ENCODE results near the gene ACTA1. TPM values are rescaled to one million over a fixed set of nuclear protein-coding genes. Genes with fewer than 3 reads are reported as not detected.
A peak's percentile ranks its signal among the peaks of the same experiment; 100 is the strongest.

ACTA1 gene
- polyA plus RNA-seq, 1 donor (not counting 4 experiments of a cell fraction or from before 2014, with no cell fraction given) = 0.05 TPM

DNA sequence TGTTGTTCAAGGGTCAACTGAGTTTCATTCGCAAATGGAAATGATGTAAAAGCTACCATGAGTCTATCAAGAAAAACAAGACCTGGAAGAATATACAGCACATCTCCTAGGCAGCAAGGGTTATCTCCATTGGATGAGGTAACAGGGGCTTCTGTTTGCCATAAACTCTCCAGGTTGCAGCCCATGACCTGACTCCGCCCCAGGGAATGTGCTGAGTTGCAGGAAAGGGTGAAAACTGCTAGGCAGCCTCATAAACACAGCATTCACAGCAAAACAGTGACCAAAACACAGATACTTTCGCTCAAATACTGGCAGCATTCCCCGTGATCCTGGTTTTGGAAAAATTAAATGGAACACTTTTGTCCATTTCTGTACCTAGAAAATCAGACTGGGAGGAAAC is 20.2 kb upstream of the ACTA1 start:
- Histone ChIP-seq H3K9ac (ENCODE audit: control insufficient read depth, extremely low read depth, insufficient read depth, low read length) (no peak overlapping the region), H3K9me3 (ENCODE audit: control insufficient read depth, low read depth, low read length) (no peaks in the 10 kb centered on the region), H3K79me2 (ENCODE audit: control insufficient read depth, insufficient read depth, low read length) (no peaks in the 10 kb centered on the region), H3K9me1 (ENCODE audit: control insufficient read depth, extremely low read depth, insufficient read depth, low read length) (no peaks in the 10 kb centered on the region), H3K27me3 (ENCODE audit: control insufficient read depth, extremely low read depth, insufficient read depth, low read length) (no peaks in the 10 kb centered on the region), H3K36me3 (ENCODE audit: control insufficient read depth in 2 of 2, extremely low read depth in 1 of 2, insufficient read depth in 2 of 2, low read length in 2 of 2) (peaks cover 4 to 6% of the 10 kb centered on the region in 2 experiments), H3K4me3 (ENCODE audit: control insufficient read depth in 2 of 3, extremely low read depth in 1 of 3, insufficient read depth in 2 of 3, low read depth in 1 of 3, low read length in 3 of 3) (no peak overlapping the region), H3K4me1 (ENCODE audit: control insufficient read depth, extremely low read depth, insufficient read depth, low read length) (no peaks in the 10 kb centered on the region), H2AFZ (ENCODE audit: control insufficient read depth, low read length) (no peak overlapping the region), H3K4me2 (ENCODE audit: control insufficient read depth, extremely low read depth, insufficient read depth, low read depth, low read length) (no peak overlapping the region), H4K20me1 (ENCODE audit: control insufficient read depth, extremely low read depth, insufficient read depth, low read length) (no peaks in the 10 kb centered on the region), H3K27ac (ENCODE audit: control insufficient read depth, insufficient read depth, low read length) (no peak overlapping the region)
- TF ChIP-seq EZH2 (IDR thresholded peaks at IDR 0.05; ENCODE audit: low read length) = no peak
- TF ChIP-seq, protein P1, sequence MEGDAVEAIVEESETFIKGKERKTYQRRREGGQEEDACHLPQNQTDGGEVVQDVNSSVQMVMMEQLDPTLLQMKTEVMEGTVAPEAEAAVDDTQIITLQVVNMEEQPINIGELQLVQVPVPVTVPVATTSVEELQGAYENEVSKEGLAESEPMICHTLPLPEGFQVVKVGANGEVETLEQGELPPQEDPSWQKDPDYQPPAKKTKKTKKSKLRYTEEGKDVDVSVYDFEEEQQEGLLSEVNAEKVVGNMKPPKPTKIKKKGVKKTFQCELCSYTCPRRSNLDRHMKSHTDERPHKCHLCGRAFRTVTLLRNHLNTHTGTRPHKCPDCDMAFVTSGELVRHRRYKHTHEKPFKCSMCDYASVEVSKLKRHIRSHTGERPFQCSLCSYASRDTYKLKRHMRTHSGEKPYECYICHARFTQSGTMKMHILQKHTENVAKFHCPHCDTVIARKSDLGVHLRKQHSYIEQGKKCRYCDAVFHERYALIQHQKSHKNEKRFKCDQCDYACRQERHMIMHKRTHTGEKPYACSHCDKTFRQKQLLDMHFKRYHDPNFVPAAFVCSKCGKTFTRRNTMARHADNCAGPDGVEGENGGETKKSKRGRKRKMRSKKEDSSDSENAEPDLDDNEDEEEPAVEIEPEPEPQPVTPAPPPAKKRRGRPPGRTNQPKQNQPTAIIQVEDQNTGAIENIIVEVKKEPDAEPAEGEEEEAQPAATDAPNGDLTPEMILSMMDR (optimal IDR thresholded peaks at IDR 0.05 in 1 of 3, IDR thresholded peaks at IDR 0.05 in 1 of 3, conservative IDR thresholded peaks at IDR 0.05 in 1 of 3; ENCODE audit: extremely low read depth in 1 of 3, insufficient read depth in 2 of 3, low read length in 3 of 3) = no peak
- FAIRE-seq (no peak), DNase-seq (ENCODE audit: low read depth, low spot score) (no peak)
- dilution Hi-C loops (cut with MboI; ENCODE audit: extremely low pct_ligation_motif_present, low sequenced_read_pairs) = no loop called here

DNA sequence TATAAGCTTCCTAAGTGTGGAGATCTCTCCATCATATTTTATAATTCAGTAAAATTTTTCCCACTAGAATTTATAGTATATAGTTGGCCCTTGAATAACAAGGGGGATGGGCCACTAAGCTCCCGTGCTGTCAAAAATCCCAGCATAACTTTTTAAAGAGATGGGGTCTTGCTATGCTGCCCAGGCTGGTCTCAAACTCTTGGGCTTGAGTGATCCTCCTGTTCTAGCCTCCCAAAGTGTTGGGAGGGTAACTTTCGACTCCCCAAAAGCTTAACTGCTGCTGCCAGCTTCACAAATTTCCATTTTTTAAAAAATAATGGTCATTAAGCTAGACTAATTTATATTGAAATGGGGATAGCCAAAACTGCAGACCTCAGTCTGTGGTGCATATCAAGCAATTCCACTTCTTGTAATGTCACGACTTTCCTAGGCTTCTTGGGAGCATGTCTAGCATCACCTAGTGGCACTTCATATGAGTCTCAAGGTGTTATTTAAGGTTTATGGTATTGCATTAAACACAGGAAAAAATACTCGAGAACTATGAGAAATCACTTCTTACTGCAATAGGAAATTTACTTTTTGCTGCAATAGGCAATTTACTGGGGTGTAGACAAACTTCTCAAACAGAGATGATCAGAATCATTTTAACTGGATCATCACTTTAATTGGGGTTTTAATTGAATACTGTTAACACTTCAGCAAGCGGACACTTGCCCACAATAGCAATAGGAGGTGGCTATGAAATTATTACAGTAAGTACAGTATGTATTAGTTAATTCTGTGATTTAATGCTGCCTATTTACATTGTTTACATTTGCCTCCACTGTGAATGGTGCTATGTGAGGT is 19.3 kb upstream of the ACTA1 start:
- dilution Hi-C loops (cut with MboI; ENCODE audit: extremely low pct_ligation_motif_present, low sequenced_read_pairs) = no loop called here
- H2AFZ ChIP-seq (ENCODE audit: control insufficient read depth, low read length) = no peak overlapping the region
- H3K4me2 ChIP-seq (ENCODE audit: control insufficient read depth, extremely low read depth, insufficient read depth, low read depth, low read length) = no peak overlapping the region
- H3K27ac ChIP-seq (ENCODE audit: control insufficient read depth, insufficient read depth, low read length) = no peak overlapping the region
- H3K4me3 ChIP-seq (ENCODE audit: control insufficient read depth in 2 of 3, extremely low read depth in 1 of 3, insufficient read depth in 2 of 3, low read depth in 1 of 3, low read length in 3 of 3) = no peak overlapping the region
- H3K4me1 ChIP-seq (ENCODE audit: control insufficient read depth, extremely low read depth, insufficient read depth, low read length) = no peaks in the 10 kb centered on the region
- FAIRE-seq (no peak), DNase-seq (ENCODE audit: low read depth, low spot score) (no peak)
- H3K27me3 ChIP-seq (ENCODE audit: control insufficient read depth, extremely low read depth, insufficient read depth, low read length) = no peaks in the 10 kb centered on the region
- H3K9ac ChIP-seq (ENCODE audit: control insufficient read depth, extremely low read depth, insufficient read depth, low read length) = no peak overlapping the region
- no peaks in the 10 kb centered on the region for H3K9me1 ChIP-seq (ENCODE audit: control insufficient read depth, extremely low read depth, insufficient read depth, low read length)
- H3K36me3 ChIP-seq (ENCODE audit: control insufficient read depth in 2 of 2, extremely low read depth in 1 of 2, insufficient read depth in 2 of 2, low read length in 2 of 2) = peaks cover 4 to 7% of the 10 kb centered on the region in 2 experiments
- no peaks in the 10 kb centered on the region for H4K20me1 ChIP-seq (ENCODE audit: control insufficient read depth, extremely low read depth, insufficient read depth, low read length)
- no peaks in the 10 kb centered on the region for H3K79me2 ChIP-seq (ENCODE audit: control insufficient read depth, insufficient read depth, low read length)
- H3K9me3 ChIP-seq (ENCODE audit: control insufficient read depth, low read depth, low read length) = no peaks in the 10 kb centered on the region
- TF ChIP-seq, protein P1 (optimal IDR thresholded peaks at IDR 0.05 in 1 of 3, IDR thresholded peaks at IDR 0.05 in 1 of 3, conservative IDR thresholded peaks at IDR 0.05 in 1 of 3; ENCODE audit: extremely low read depth in 1 of 3, insufficient read depth in 2 of 3, low read length in 3 of 3) = peak; percentile 49 to 71 (median 64)
- TF ChIP-seq EZH2 (IDR thresholded peaks at IDR 0.05; ENCODE audit: low read length) = no peak
